Common myeloid progenitor, CD34-positive (primary cell): ENCODE data around the gene ZFP57.
A peak's percentile ranks its signal among the peaks of the same experiment; 100 is the strongest.

Source experiments
- CTCF ChIA-PET: fragments of 350-600 bp; sonication (Branson Sonifier 250); formaldehyde crosslinking; loops from one replicate; lab custom pipeline; 2021; ENCODE audit warnings: antibody characterized with exemption; lab: Charles Lee
- POLR2A ChIA-PET: fragments of 350-600 bp; sonication (Branson Sonifier 250); formaldehyde crosslinking; loops from one replicate; lab custom pipeline; 2021; ENCODE audit warnings: antibody characterized with exemption; lab: Charles Lee
- DNase-seq, 3 donors: peaks; one replicate each; pipeline versions ENCODE4 v3.0.0 to v3.0.0-alpha.2; 2013
- H3K27ac ChIP-seq, 2 experiments: 1 replicate in 1 of 2; 2 replicates in 1 of 2; pipeline ENCODE4 v1.7.0; 2013; ENCODE audit warnings: inconsistent platforms in 2 of 2, low read length in 2 of 2, mild to moderate bottlenecking in 2 of 2, low read depth in 1 of 2, moderate library complexity in 1 of 2; ENCODE audit not compliant: severe bottlenecking in 2 of 2, insufficient read depth in 1 of 2, poor library complexity in 1 of 2
- H3K27me3 ChIP-seq, 5 experiments: replicated peaks in 2 of 5; 1 replicate in 3 of 5; 2 replicates in 2 of 5; pipeline versions ENCODE4 v1.6.1 to v1.7.0; 2013; ENCODE audit warnings: low read length in 4 of 5, mild to moderate bottlenecking in 2 of 5, moderate library complexity in 2 of 5, inconsistent platforms in 1 of 5; ENCODE audit not compliant: insufficient read depth in 5 of 5, control insufficient read depth in 4 of 5
- H3K36me3 ChIP-seq, 4 experiments: 1 replicate in 2 of 4; 2 replicates in 2 of 4; pipeline versions ENCODE4 v1.6.1 to v1.7.0; 2013; ENCODE audit warnings: low read length in 3 of 4, control low read depth in 1 of 4, mild to moderate bottlenecking in 1 of 4; ENCODE audit not compliant: control insufficient read depth in 4 of 4, insufficient read depth in 4 of 4
- H3K4me1 ChIP-seq, 4 experiments: 1 replicate in 3 of 4; 2 replicates in 1 of 4; pipeline versions ENCODE4 v1.6.1 to v1.7.1; 2013; ENCODE audit warnings: low read length in 3 of 4, mild to moderate bottlenecking in 3 of 4, control low read depth in 1 of 4, inconsistent platforms in 1 of 4, moderate library complexity in 1 of 4; ENCODE audit not compliant: control insufficient read depth in 4 of 4, insufficient read depth in 4 of 4; ENCODE audit errors: control extremely low read depth in 1 of 4
- H3K4me3 ChIP-seq, 7 experiments: 1 replicate in 4 of 7; 2 replicates in 3 of 7; pipeline versions ENCODE4 v1.5.1 to v1.7.0; 2013; ENCODE audit warnings: mild to moderate bottlenecking in 7 of 7, low read length in 6 of 7, moderate library complexity in 6 of 7, inconsistent platforms in 2 of 7, low read depth in 2 of 7, control low read depth in 1 of 7; ENCODE audit not compliant: insufficient read depth in 4 of 7, control insufficient read depth in 1 of 7; ENCODE audit errors: extremely low read depth in 1 of 7
- H3K9me3 ChIP-seq, 5 experiments: 1 replicate in 4 of 5; 2 replicates in 1 of 5; pipeline versions ENCODE4 v1.6.1 to v1.7.1; 2013; ENCODE audit warnings: low read length in 4 of 5, mild to moderate bottlenecking in 2 of 5, inconsistent platforms in 1 of 5, low read depth in 1 of 5, moderate library complexity in 1 of 5; ENCODE audit not compliant: control insufficient read depth in 4 of 5, insufficient read depth in 2 of 5; ENCODE audit errors: control extremely low read depth in 1 of 5
- WGBS: methylation state at CpG from one replicate; pipeline ENCODE4 v1.1.5; 2013; ENCODE audit not compliant: insufficient coverage; 5-methylcytosine and 5-hydroxymethylcytosine counted together

Gene ZFP57

GRCh38 chr6:29661071-29661470, 19.9 kb downstream of the ZFP57 start:
- POLR2A ChIA-PET, result no interaction called here
- no peak overlapping the region for H3K27ac ChIP-seq
- no CpG with 5 or more reads among the region's 3 CpGs for WGBS

GRCh38 chr6:29656798-29657197, 24.2 kb downstream of the ZFP57 start, which contains the start of gene MOG:
Gene MOG (plus strand): TSS chr6:29657092. CDS start chr6:29657210, 118 bp downstream.
- no peaks in the 10 kb centered on the region for H3K9me3 ChIP-seq
- POLR2A ChIA-PET, result no interaction called here
- CTCF ChIA-PET, result interaction anchor here (0.6 to 5.7 kb wide), 4 partner anchors 7 to 655 kb away, joined by 3 to 65 read pairs (median 5); no protein-coding TSS in a partner anchor
- no peak for DNase-seq
- no peak within 1 kb of the TSS for H3K4me3 ChIP-seq
- peaks cover 5 to 15% (median 7%) of the 10 kb centered on the region in 5 experiments for H3K27me3 ChIP-seq
- no peak within 1 kb of the TSS for H3K27ac ChIP-seq
- no peaks in the 10 kb centered on the region for H3K4me1 ChIP-seq
- H3K36me3 ChIP-seq, result no peaks in the 10 kb centered on the region
- 96% methylated on average over 3 of the region's 4 CpGs for WGBS

More at GRCh38 chr6:29661071-29661470, 19.9 kb downstream of the ZFP57 start:
- no peaks in the 10 kb centered on the region for H3K4me1 ChIP-seq
- no peaks in the 10 kb centered on the region for H3K36me3 ChIP-seq
- H3K9me3 ChIP-seq, result no peaks in the 10 kb centered on the region
- CTCF ChIA-PET, result interaction anchor here (0.9 to 7.1 kb wide), 4 partner anchors 7 to 36 kb away, joined by 3 to 65 read pairs (median 4); no protein-coding TSS in a partner anchor
- H3K4me3 ChIP-seq, result no peak overlapping the region
- DNase-seq, result no peak
- H3K27me3 ChIP-seq, result peaks cover 3 to 14% (median 9%) of the 10 kb centered on the region in 5 experiments

- Histone ChIP-seq H3K4me3 (no peak overlapping the region), H3K9me3 (no peaks in the 10 kb centered on the region), H3K27ac (no peak overlapping the region), H3K27me3 (peaks cover 3 to 9% (median 5%) of the 10 kb centered on the region in 5 experiments), H3K36me3 (no peaks in the 10 kb centered on the region), H3K4me1 (no peaks in the 10 kb centered on the region)
- DNase-seq, result no peak
- 71% methylated on average over 1 of the region's 2 CpGs for WGBS
- ChIA-PET CTCF (interaction anchor here (5.7 kb wide), 1 partner anchor 8 kb away, joined by 65 read pairs; no protein-coding TSS in a partner anchor), POLR2A (no interaction called here)
These were observed 24.8 kb downstream of the ZFP57 start for GRCh38 chr6:29656157-29656556.

GRCh38 chr6:29655658-29656057, 25.3 kb downstream of the ZFP57 start:
- CTCF ChIA-PET, result interaction anchor here (0.6 to 5.7 kb wide), 6 partner anchors 9 to 98 kb away, joined by 3 to 65 read pairs (median 4); no protein-coding TSS in a partner anchor
- WGBS, result 90% methylated on average over 4 of the region's 6 CpGs

GRCh38 chr6:29653452-29654038, 27.4 kb downstream of the ZFP57 start:
- H3K4me1 ChIP-seq, result peaks cover 3 to 12% (median 8%) of the 10 kb centered on the region in 4 experiments
- no peaks in the 10 kb centered on the region for H3K9me3 ChIP-seq
- 3% methylated on average over 3 of the region's 8 CpGs for WGBS
- H3K36me3 ChIP-seq, result no peaks in the 10 kb centered on the region
- ChIA-PET CTCF (interaction anchor here (0.7 to 5.7 kb wide), 25 partner anchors 11 to 360 kb away, joined by 3 to 65 read pairs (median 4); partner anchors contain the start of genes GABBR1, HLA-F and OR12D3), POLR2A (no interaction called here)
- DNase-seq, result peak; percentile 82 to 86 (median 84)
- H3K4me3 ChIP-seq, result no peak overlapping the region
- no peak overlapping the region for H3K27ac ChIP-seq
- peaks cover 0 to 7% (median 5%) of the 10 kb centered on the region in 5 experiments for H3K27me3 ChIP-seq

More at GRCh38 chr6:29655658-29656057, 25.3 kb downstream of the ZFP57 start:
- Histone ChIP-seq H3K9me3 (no peaks in the 10 kb centered on the region), H3K4me3 (no peak overlapping the region), H3K4me1 (no peaks in the 10 kb centered on the region), H3K36me3 (no peaks in the 10 kb centered on the region), H3K27ac (no peak overlapping the region), H3K27me3 (peaks cover 0 to 7% (median 5%) of the 10 kb centered on the region in 5 experiments)
- POLR2A ChIA-PET, result no interaction called here
- DNase-seq, result no peak

GRCh38 chr6:29652198-29652584, 28.8 kb downstream of the ZFP57 start:
- Histone ChIP-seq H3K4me3 (no peak overlapping the region), H3K27ac (no peak overlapping the region), H3K27me3 (peaks cover 0 to 7% (median 5%) of the 10 kb centered on the region in 5 experiments), H3K36me3 (no peaks in the 10 kb centered on the region), H3K9me3 (no peaks in the 10 kb centered on the region), H3K4me1 (peaks cover 3 to 12% (median 8%) of the 10 kb centered on the region in 4 experiments)
- POLR2A ChIA-PET, result no interaction called here
- 97% methylated on average over 8 of the region's 10 CpGs for WGBS
- no peak for DNase-seq
- CTCF ChIA-PET, result interaction anchor here (1.0 to 5.7 kb wide), 5 partner anchors 12 to 46 kb away, joined by 3 to 65 read pairs (median 5); no protein-coding TSS in a partner anchor
